GM18505 (cell line): Measurements from ENCODE around the gene TYW3.
A peak's percentile ranks its signal among the peaks of the same experiment; 100 is the strongest.
"Not testable (repeated sequence)": the region's sequence is repeated elsewhere in the genome, so short reads cannot be mapped to it uniquely, and the experiment has no call there.

ENCODE experiments used
- ATAC-seq: cut with Tn5 transposase; IDR thresholded peaks from one replicate; pipeline ENCODE4 v1.9.1; 2021; ENCODE audit not compliant: unreplicated experiment
- POLR2A ChIP-seq: IDR thresholded peaks from 4 replicates; pipeline ENCODE4 v1.6.1; 2011; ENCODE audit warnings: borderline replicate concordance; ENCODE audit not compliant: insufficient read depth, insufficient read length; ENCODE audit errors: extremely low read depth

TYW3 gene

DNA sequence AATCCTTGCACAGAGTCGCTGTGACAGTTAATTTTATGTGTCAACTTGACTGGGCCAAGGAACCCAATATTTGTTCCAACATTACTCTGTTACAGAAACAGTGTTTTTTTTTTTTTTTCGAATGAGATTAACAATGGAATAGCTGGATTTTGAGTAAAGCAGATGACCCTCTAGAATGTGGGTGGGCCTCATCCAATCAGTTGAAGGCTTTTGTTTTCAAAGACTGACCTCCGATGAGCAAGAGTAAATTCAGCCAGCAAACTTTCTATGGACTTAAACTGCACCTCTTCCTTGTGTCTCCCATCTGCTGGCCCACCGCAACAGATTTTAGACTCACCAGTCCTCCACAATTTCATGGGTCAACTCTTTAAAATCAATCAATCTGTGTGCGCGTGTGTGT, 17.1 kb upstream of the TYW3 start:
- no peak for ATAC-seq
- TF ChIP-seq POLR2A = no peak

- no peak for TF ChIP-seq POLR2A
- no peak for ATAC-seq
Observed at GRCh38 chr1:74716822-74717221, 16.1 kb upstream of the TYW3 start.

GRCh38 chr1:74717626-74718025, 15.3 kb upstream of the TYW3 start:
- TF ChIP-seq POLR2A = no peak

DNA sequence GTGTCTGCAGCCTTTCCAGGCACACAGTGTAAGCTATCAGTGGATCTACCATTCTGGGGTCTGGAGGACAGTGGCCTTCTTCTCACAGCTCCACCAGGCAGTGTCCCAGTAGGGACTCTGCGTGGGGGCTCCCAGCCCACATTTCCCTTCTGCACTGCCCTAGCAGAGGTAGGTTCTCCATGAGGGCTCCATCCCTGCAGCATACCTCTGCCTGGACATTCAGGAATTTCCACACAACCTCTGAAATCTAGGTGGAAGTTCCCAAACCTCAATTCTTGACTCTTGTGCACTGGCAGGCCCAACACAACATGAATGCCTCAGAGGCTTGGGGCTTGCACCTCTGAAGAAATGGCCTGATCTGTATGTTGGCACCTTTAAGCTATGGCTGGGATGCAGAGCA, 6.9 kb upstream of the TYW3 start:
- TF ChIP-seq POLR2A = no peak
- no peak for ATAC-seq

More at GRCh38 chr1:74717626-74718025, 15.3 kb upstream of the TYW3 start:
- no peak for ATAC-seq

DNA sequence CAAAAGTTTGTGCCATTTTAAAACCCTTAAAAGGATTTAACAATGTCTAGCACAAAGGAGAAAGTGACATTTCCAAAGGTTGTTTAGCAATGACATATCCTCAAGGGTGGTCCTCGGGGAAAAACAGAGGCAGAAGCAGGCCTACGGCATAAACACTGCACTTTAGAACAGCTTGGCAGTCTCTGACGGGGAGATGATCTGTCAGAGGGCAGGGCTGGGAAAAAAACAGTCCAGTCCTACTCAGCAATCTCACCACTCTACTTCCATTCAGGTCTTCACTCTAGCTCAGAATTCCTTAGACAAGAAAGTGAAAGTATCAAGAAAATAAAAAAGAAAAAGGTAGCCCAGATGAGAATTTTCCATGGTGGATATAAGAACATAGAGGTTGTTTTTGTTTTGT, 4.2 kb upstream of the TYW3 start:
- ATAC-seq = no peak
- TF ChIP-seq POLR2A = no peak

GRCh38 chr1:74729741-74730478, 3.0 kb upstream of the TYW3 start:
- ATAC-seq = no peak
- TF ChIP-seq POLR2A = no peak

- TF ChIP-seq POLR2A = no peak
- no peak for ATAC-seq
Observed at GRCh38 chr1:74731399-74732052, 1.4 kb upstream of the TYW3 start.

DNA sequence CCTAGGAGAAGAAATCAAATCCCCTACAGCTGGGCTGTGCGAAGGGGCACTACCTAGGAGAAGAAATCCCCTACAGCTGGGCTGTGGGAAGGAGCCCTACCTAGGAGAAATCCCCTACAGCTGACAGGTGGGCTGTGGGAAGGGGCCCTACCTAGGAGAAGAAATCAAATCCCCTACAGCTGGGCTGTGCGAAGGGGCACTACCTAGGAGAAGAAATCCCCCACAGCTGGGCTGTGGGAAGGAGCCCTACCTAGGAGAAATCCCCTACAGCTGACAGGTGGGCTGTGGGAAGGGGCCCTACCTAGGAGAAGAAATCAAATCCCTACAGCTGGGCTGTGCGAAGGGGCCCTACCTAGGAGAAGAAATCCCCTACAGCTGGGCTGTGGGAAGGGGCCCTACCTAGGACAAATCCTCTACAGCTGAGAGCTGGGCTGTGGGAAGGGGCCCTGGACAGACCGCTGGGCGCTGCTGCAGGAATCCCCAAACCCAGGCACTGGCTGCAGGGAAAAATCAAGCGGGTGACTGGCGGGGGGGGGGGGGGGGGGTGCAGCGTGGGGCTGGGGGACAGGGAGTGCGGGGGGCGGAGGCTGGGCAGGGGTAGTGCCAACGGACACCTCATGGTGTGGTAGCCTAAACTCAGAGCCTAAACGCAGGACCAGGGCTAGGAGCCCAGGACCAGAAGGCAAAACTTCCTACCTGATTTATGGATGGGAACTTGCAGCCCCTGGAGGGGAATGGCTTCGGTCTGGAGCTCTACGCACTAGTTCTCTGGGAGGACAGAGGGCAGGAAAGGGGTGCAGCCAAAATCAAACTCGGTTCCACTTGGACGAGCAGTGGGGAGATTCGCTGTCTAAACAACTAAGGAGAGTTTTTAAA, 643 bp upstream of the TYW3 start:
- peak; percentile 12 for ATAC-seq

DNA sequence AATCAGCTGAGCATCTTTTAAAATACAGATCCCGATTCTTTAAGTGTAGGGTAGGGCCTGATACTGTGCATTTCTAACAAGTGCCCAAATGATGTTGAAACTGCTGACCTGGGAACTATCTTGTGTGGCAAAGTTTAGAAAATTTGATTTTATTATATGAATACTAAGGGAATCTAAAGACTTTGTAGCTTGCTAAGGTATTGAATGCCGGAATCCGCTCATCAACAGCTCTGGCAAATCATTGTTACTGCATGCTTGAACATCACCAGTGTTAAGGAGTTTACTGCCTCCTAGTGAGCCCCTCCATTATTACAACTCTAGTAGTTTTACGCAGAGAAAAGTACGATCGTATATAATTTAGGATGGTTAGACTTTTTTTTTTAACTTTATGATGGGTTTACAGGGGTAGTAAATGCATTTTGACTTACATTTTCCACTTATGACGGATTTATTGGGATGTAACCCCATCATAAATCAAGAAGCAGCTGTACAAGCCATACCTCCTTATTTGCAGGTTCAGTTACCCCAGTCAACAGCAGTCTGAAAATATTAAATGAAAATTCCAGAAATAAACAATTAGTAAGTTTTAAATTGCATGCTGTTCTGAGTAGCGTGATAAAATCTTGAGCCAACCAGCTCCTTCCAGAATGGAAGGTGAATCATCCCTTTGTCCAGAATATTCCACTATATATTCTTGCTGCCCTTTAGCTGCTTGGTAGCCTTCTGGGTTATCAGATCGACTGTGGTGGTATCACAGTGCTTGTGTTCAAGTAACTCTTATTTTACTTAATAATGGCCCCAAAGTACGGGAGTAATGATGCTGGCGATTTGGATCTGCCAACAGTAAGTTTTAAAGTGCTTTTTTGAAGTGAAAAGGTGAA, 892 bp downstream of the TYW3 start:
- ATAC-seq = peak; percentile 49
- TF ChIP-seq POLR2A = no peak

GRCh38 chr1:74737333-74737732, 4.4 kb downstream of the TYW3 start:
- ATAC-seq = no peak
- no peak for TF ChIP-seq POLR2A

DNA sequence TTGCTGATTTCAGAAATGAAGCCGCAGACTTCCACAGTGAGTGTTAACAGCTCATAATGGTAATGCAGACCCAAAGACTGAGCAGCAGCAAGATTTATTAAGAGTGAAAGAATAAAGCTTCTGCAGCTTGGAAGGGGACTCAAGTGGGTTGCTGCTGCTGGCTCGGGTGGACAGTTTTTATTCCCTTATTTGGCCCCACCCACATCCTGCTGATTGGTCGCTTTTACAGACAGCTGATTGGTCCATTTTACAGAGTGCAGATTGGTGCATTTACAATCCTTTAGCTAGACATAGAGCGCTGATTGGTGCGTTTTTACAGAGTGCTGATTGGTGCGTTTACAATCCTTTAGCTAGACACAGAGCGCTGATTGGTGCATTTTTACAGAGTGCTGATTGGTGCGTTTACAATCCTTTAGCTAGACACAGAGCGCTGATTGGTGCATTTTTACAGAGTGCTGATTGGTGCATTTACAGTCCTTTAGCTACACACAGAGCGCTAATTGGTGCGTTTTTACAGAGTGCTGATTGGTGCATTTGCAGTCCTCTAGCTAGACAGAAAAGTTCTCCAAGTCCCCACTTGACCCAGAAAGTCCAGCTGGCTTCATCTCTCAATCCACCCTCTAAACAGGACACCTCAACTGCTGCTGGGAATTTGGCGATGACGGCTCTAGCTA, 7.5 kb downstream of the TYW3 start:
- ATAC-seq = not testable (repeated sequence)

DNA sequence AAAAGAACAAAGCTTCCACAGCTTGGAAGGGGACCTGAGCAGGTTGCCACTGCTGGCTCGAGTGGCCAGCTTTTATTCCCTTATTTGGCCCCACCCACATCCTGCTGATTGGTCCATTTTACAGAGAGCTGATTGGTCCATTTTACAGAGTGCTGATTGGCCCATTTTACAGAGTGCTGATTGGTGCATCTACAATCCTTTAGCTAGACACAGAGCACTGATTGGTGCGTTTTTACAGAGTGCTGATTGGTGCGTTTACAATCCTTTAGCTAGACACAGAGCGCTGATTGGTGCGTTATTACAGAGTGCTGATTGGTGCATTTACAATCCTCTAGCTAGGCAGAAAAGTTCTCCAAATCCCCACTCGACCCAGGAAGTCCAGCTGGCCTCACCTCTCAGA, 12.3 kb downstream of the TYW3 start:
- ATAC-seq = not testable (repeated sequence)

GRCh38 chr1:74748960-74749359, 16.0 kb downstream of the TYW3 start:
- peak; percentile 73 for ATAC-seq
- TF ChIP-seq POLR2A = no peak

GRCh38 chr1:74753104-74753503, 20.2 kb downstream of the TYW3 start:
- ATAC-seq = no peak
- TF ChIP-seq POLR2A = no peak
